Activated naive CD8-positive, alpha-beta T cell treated with anti-CD3 and anti-CD28 coated beads, Interleukin-2, amount 10 ng/mL, durations not matched to agents 7 days and 5 days (primary cell): Measurements from ENCODE around the gene PODNL1. TPM values are rescaled to one million over a fixed set of nuclear protein-coding genes. Genes with fewer than 3 reads are reported as not detected.

ENCODE experiments used
- ATAC-seq: fragments of 150-1000 bp; cut with Tn5 transposase; one replicate; pipeline ENCODE4 v1.10.0; 2021; ENCODE audit warnings: low read depth, moderate library complexity
- POLR2A ChIA-PET: fragments of 350-600 bp; sonication (Branson Sonifier 250); formaldehyde crosslinking; loops from one replicate; lab custom pipeline; 2021; ENCODE audit warnings: antibody characterized with exemption; lab: Charles Lee
- DNase-seq: peaks from one replicate; pipeline ENCODE4 v3.0.0; 2021
- H3K27ac Mint-ChIP-seq: one replicate; pipeline ENCODE4 v1.8.0; 2022; ENCODE audit warnings: mild to moderate bottlenecking, mixed read lengths
- H3K27me3 Mint-ChIP-seq: one replicate; pipeline ENCODE4 v1.8.0; 2022; ENCODE audit warnings: mild to moderate bottlenecking, moderate library complexity, mixed read lengths
- H3K36me3 Mint-ChIP-seq: one replicate; pipeline ENCODE4 v1.8.0; 2021; ENCODE audit warnings: mild to moderate bottlenecking, mixed read lengths
- H3K4me1 Mint-ChIP-seq: one replicate; pipeline ENCODE4 v1.8.0; 2021; ENCODE audit warnings: mixed read lengths
- H3K4me3 Mint-ChIP-seq: one replicate; pipeline ENCODE4 v1.8.0; 2022; ENCODE audit warnings: mild to moderate bottlenecking, moderate library complexity, mixed read lengths
- H3K9me3 Mint-ChIP-seq: one replicate; pipeline ENCODE4 v1.8.0; 2021; ENCODE audit warnings: mixed read lengths
- total RNA-seq, 2 experiments: library from RNA; stranded (reverse); gene quantifications; one replicate each; pipeline ENCODE4 v1.2.3, GENCODE V29; 2021

The PODNL1 gene
- total RNA-seq, 2 experiments from 2014 or later = 1.2 to 1.4 TPM

- Mint-ChIP-seq H3K9me3 (no peaks in the 10 kb centered on the region), H3K27me3 (no peaks in the 10 kb centered on the region), H3K36me3 (peaks cover 10% of the 10 kb centered on the region), H3K27ac (peak overlapping the region; percentile 82), H3K4me1 (peaks cover 24% of the 10 kb centered on the region), H3K4me3 (peak overlapping the region; percentile 86)
- ATAC-seq = no peak
- POLR2A ChIA-PET = interaction anchor here (0.9 to 1.7 kb wide), 2 partner anchors 25 to 45 kb away, joined by 3 to 7 read pairs; partner anchors contain the start of gene DCAF15
- DNase-seq = no peak
Observed at GRCh38 chr19:13906910-13907309, 31.3 kb downstream of the PODNL1 start.

- Mint-ChIP-seq H3K36me3 (peaks cover 10% of the 10 kb centered on the region), H3K27ac (peak overlapping the region; percentile 82), H3K4me3 (peak overlapping the region; percentile 86), H3K27me3 (no peaks in the 10 kb centered on the region), H3K4me1 (peaks cover 24% of the 10 kb centered on the region), H3K9me3 (no peaks in the 10 kb centered on the region)
- POLR2A ChIA-PET = interaction anchor here (0.9 to 1.7 kb wide), 2 partner anchors 24 to 46 kb away, joined by 3 to 7 read pairs; partner anchors contain the start of gene DCAF15
- no peak for DNase-seq
- ATAC-seq = peak; percentile 31
Observed at GRCh38 chr19:13906521-13906904, 31.7 kb downstream of the PODNL1 start.

GRCh38 chr19:13905634-13906520, 32.3 kb downstream of the PODNL1 start, which contains the start of the genes BRME1 and CC2D1A:
Gene BRME1 (minus strand): TSS chr19:13906117. CDS start chr19:13904892, 1,225 bp downstream.
Gene CC2D1A (plus strand): TSS chr19:13906201. CDS start chr19:13906442, 241 bp downstream.
- POLR2A ChIA-PET = interaction anchor here (1.0 to 1.7 kb wide), 3 partner anchors 23 to 99 kb away, joined by 3 to 7 read pairs (median 6); partner anchors contain the start of gene DCAF15
- Mint-ChIP-seq H3K4me3 (peak within 1 kb of the TSS; percentile 86), H3K27ac (peak within 1 kb of the TSS; percentile 87), H3K27me3 (no peaks in the 10 kb centered on the region), H3K4me1 (peaks cover 24% of the 10 kb centered on the region), H3K36me3 (peaks cover 7% of the 10 kb centered on the region), H3K9me3 (no peaks in the 10 kb centered on the region)
- DNase-seq = peak; percentile 96
- ATAC-seq = peak; percentile 98

GRCh38 chr19:13902993-13903555, 35.1 kb downstream of the PODNL1 start:
- Mint-ChIP-seq H3K27me3 (no peaks in the 10 kb centered on the region), H3K36me3 (no peaks in the 10 kb centered on the region), H3K4me3 (no peak overlapping the region), H3K27ac (peak overlapping the region; percentile 38), H3K4me1 (peaks cover 28% of the 10 kb centered on the region), H3K9me3 (no peaks in the 10 kb centered on the region)
- ATAC-seq (no peak), DNase-seq (no peak)
- POLR2A ChIA-PET = interaction anchor here (0.6 to 1.3 kb wide), 5 partner anchors 30 to 233 kb away, joined by 3 to 7 read pairs (median 4); partner anchors contain the start of gene ASF1B

- no peaks in the 10 kb centered on the region for H3K27me3 Mint-ChIP-seq
- H3K9me3 Mint-ChIP-seq = no peaks in the 10 kb centered on the region
- POLR2A ChIA-PET = interaction anchor here (0.7 kb wide), 1 partner anchor 481 kb away, joined by 4 read pairs; the partner anchor contains the start of gene ADGRE5
- peaks cover 16% of the 10 kb centered on the region for H3K4me1 Mint-ChIP-seq
- no peak overlapping the region for H3K27ac Mint-ChIP-seq
- H3K36me3 Mint-ChIP-seq = no peaks in the 10 kb centered on the region
- DNase-seq (no peak), ATAC-seq (no peak)
- no peak overlapping the region for H3K4me3 Mint-ChIP-seq
Observed at GRCh38 chr19:13899912-13900584, 38.2 kb downstream of the PODNL1 start.

GRCh38 chr19:13899393-13899792, 38.8 kb downstream of the PODNL1 start:
- DNase-seq = no peak
- no peak overlapping the region for H3K27ac Mint-ChIP-seq
- no peaks in the 10 kb centered on the region for H3K9me3 Mint-ChIP-seq
- ATAC-seq = no peak
- peaks cover 12% of the 10 kb centered on the region for H3K4me1 Mint-ChIP-seq
- no peaks in the 10 kb centered on the region for H3K36me3 Mint-ChIP-seq
- no peak overlapping the region for H3K4me3 Mint-ChIP-seq
- no peaks in the 10 kb centered on the region for H3K27me3 Mint-ChIP-seq
- POLR2A ChIA-PET = interaction anchor here (1.2 kb wide), 1 partner anchor 135 kb away, joined by 3 read pairs; no protein-coding TSS in a partner anchor

GRCh38 chr19:13896227-13896626, 42.0 kb downstream of the PODNL1 start:
- H3K36me3 Mint-ChIP-seq = no peaks in the 10 kb centered on the region
- H3K4me3 Mint-ChIP-seq = no peak overlapping the region
- ATAC-seq = no peak
- no peak overlapping the region for H3K27ac Mint-ChIP-seq
- no peak for DNase-seq
- no peaks in the 10 kb centered on the region for H3K9me3 Mint-ChIP-seq
- H3K27me3 Mint-ChIP-seq = no peaks in the 10 kb centered on the region
- POLR2A ChIA-PET = no interaction called here
- H3K4me1 Mint-ChIP-seq = peaks cover 4% of the 10 kb centered on the region

- no peaks in the 10 kb centered on the region for H3K9me3 Mint-ChIP-seq
- H3K36me3 Mint-ChIP-seq = no peaks in the 10 kb centered on the region
- peaks cover 3% of the 10 kb centered on the region for H3K4me1 Mint-ChIP-seq
- DNase-seq (no peak), ATAC-seq (no peak)
- no peak overlapping the region for H3K27ac Mint-ChIP-seq
- no peak overlapping the region for H3K4me3 Mint-ChIP-seq
- POLR2A ChIA-PET = no interaction called here
- no peaks in the 10 kb centered on the region for H3K27me3 Mint-ChIP-seq
Observed at GRCh38 chr19:13894552-13894951, 43.7 kb downstream of the PODNL1 start.

- no peaks in the 10 kb centered on the region for H3K9me3 Mint-ChIP-seq
- POLR2A ChIA-PET = interaction anchor here (0.6 kb wide), 1 partner anchor 142 kb away, joined by 3 read pairs; no protein-coding TSS in a partner anchor
- ATAC-seq (no peak), DNase-seq (no peak)
- no peaks in the 10 kb centered on the region for H3K36me3 Mint-ChIP-seq
- H3K27ac Mint-ChIP-seq = no peak overlapping the region
- H3K4me3 Mint-ChIP-seq = no peak overlapping the region
- H3K27me3 Mint-ChIP-seq = no peaks in the 10 kb centered on the region
- no peaks in the 10 kb centered on the region for H3K4me1 Mint-ChIP-seq
Observed at GRCh38 chr19:13892870-13893269, 45.3 kb downstream of the PODNL1 start.

GRCh38 chr19:13890136-13890535, 48.1 kb downstream of the PODNL1 start:
- H3K27me3 Mint-ChIP-seq = no peaks in the 10 kb centered on the region
- H3K4me1 Mint-ChIP-seq = peaks cover 18% of the 10 kb centered on the region
- H3K4me3 Mint-ChIP-seq = no peak overlapping the region
- no peak overlapping the region for H3K27ac Mint-ChIP-seq
- ATAC-seq (no peak), DNase-seq (no peak)
- H3K9me3 Mint-ChIP-seq = no peaks in the 10 kb centered on the region
- POLR2A ChIA-PET = no interaction called here
- H3K36me3 Mint-ChIP-seq = no peaks in the 10 kb centered on the region

- Mint-ChIP-seq H3K27ac (no peak overlapping the region), H3K9me3 (no peaks in the 10 kb centered on the region), H3K4me1 (peaks cover 22% of the 10 kb centered on the region), H3K36me3 (no peaks in the 10 kb centered on the region), H3K27me3 (no peaks in the 10 kb centered on the region), H3K4me3 (no peak overlapping the region)
- POLR2A ChIA-PET = interaction anchor here (0.7 to 0.9 kb wide), 2 partner anchors 14 to 46 kb away, joined by 4 to 5 read pairs; no protein-coding TSS in a partner anchor
- no peak for ATAC-seq
- no peak for DNase-seq
Observed at GRCh38 chr19:13888281-13888680, 49.9 kb downstream of the PODNL1 start.

- no peaks in the 10 kb centered on the region for H3K36me3 Mint-ChIP-seq
- H3K4me1 Mint-ChIP-seq = peaks cover 25% of the 10 kb centered on the region
- POLR2A ChIA-PET = interaction anchor here (0.7 to 2.5 kb wide), 2 partner anchors 47 to 144 kb away, joined by 4 to 6 read pairs; partner anchors contain the start of gene IL27RA
- no peak overlapping the region for H3K4me3 Mint-ChIP-seq
- no peaks in the 10 kb centered on the region for H3K9me3 Mint-ChIP-seq
- no peak for ATAC-seq
- no peak overlapping the region for H3K27ac Mint-ChIP-seq
- no peaks in the 10 kb centered on the region for H3K27me3 Mint-ChIP-seq
- DNase-seq = no peak
Observed at GRCh38 chr19:13887517-13887916, 50.7 kb downstream of the PODNL1 start.
